CD4-positive, CD25-positive, alpha-beta regulatory T cell (primary cell): ENCODE measurements around the gene TK2. TPM values are rescaled to one million over a fixed set of nuclear protein-coding genes. Genes with fewer than 3 reads are reported as not detected.
A peak's percentile ranks its signal among the peaks of the same experiment; 100 is the strongest.
"Not testable (repeated sequence)": the region's sequence is repeated elsewhere in the genome, so short reads cannot be mapped to it uniquely, and the experiment has no call there.

Experiments used
- ATAC-seq, 2 donors: fragments of 150-1000 bp; cut with Tn5 transposase; one replicate each; pipeline ENCODE4 v1.10.0; 2021; ENCODE audit warnings: low read depth in 2 of 2, moderate number of reproducible peaks in 2 of 2, moderate library complexity in 1 of 2
- DNase-seq, 3 donors: peaks; one replicate each; pipeline versions ENCODE4 v3.0.0 to v3.0.0-alpha.2; 2012 to 2022; ENCODE audit warnings: mixed read lengths in 1 of 3
- H3K27ac ChIP-seq: one replicate; pipeline ENCODE4 v1.7.0; 2013; ENCODE audit warnings: mild to moderate bottlenecking, low read length; ENCODE audit not compliant: insufficient read depth, poor library complexity, severe bottlenecking
- H3K27me3 ChIP-seq: one replicate; pipeline ENCODE4 v1.7.0; 2013; ENCODE audit warnings: low read length; ENCODE audit not compliant: control insufficient read depth, insufficient read depth
- H3K36me3 ChIP-seq: one replicate; pipeline ENCODE4 v1.7.0; 2013; ENCODE audit warnings: mild to moderate bottlenecking, low read length, moderate library complexity; ENCODE audit not compliant: control insufficient read depth, insufficient read depth
- H3K4me1 ChIP-seq: 2 replicates; pipeline ENCODE4 v1.7.0; 2013; ENCODE audit warnings: mild to moderate bottlenecking, low read length; ENCODE audit not compliant: insufficient read depth, control insufficient read depth, poor library complexity, severe bottlenecking
- H3K4me3 ChIP-seq: one replicate; pipeline ENCODE4 v1.7.0; 2013; ENCODE audit warnings: low read depth, mild to moderate bottlenecking, low read length, moderate library complexity
- H3K9me3 ChIP-seq, 2 experiments: 1 replicate in 1 of 2; 2 replicates in 1 of 2; pipeline ENCODE4 v1.7.0; 2013; ENCODE audit warnings: low read length in 2 of 2, mild to moderate bottlenecking in 1 of 2, moderate library complexity in 1 of 2; ENCODE audit not compliant: control insufficient read depth in 2 of 2
- H3K27ac Mint-ChIP-seq, 3 donors: one replicate each; pipeline ENCODE4 v1.8.0; 2020 to 2022; ENCODE audit warnings: mild to moderate bottlenecking in 3 of 3, mixed read lengths in 3 of 3, moderate library complexity in 2 of 3
- H3K27me3 Mint-ChIP-seq: one replicate; pipeline ENCODE4 v1.8.0; 2022; ENCODE audit warnings: mild to moderate bottlenecking, mixed read lengths
- H3K36me3 Mint-ChIP-seq: one replicate; pipeline ENCODE4 v1.8.0; 2020; ENCODE audit warnings: mixed read lengths
- H3K4me1 Mint-ChIP-seq, 4 donors: one replicate each; pipeline ENCODE4 v1.8.0; 2020 to 2022; ENCODE audit warnings: mixed read lengths in 4 of 4, mild to moderate bottlenecking in 1 of 4
- H3K4me3 Mint-ChIP-seq, 4 donors: one replicate each; pipeline ENCODE4 v1.8.0; 2020 to 2022; ENCODE audit warnings: mild to moderate bottlenecking in 4 of 4, mixed read lengths in 4 of 4, moderate library complexity in 3 of 4
- H3K9me3 Mint-ChIP-seq, 7 donors: one replicate each; pipeline ENCODE4 v1.8.0; 2020 to 2022; ENCODE audit warnings: mixed read lengths in 7 of 7, mild to moderate bottlenecking in 3 of 7, moderate library complexity in 2 of 7
- polyA plus RNA-seq, 4 donors: library from polyadenylated mRNA; unstranded; fragments of 300-500 nt; fragmentation: Illumina TruSeq; gene quantifications; one replicate each; pipeline ENCODE4 v1.2.3, GENCODE V29; 2021
- total RNA-seq: library from RNA; stranded (reverse); gene quantifications from one replicate; pipeline ENCODE4 v1.2.3, GENCODE V29; 2022

Gene TK2
- total and polyA plus RNA-seq, 5 donors from 2014 or later, result 5.1 to 8.8 (median 8.2) TPM

DNA sequence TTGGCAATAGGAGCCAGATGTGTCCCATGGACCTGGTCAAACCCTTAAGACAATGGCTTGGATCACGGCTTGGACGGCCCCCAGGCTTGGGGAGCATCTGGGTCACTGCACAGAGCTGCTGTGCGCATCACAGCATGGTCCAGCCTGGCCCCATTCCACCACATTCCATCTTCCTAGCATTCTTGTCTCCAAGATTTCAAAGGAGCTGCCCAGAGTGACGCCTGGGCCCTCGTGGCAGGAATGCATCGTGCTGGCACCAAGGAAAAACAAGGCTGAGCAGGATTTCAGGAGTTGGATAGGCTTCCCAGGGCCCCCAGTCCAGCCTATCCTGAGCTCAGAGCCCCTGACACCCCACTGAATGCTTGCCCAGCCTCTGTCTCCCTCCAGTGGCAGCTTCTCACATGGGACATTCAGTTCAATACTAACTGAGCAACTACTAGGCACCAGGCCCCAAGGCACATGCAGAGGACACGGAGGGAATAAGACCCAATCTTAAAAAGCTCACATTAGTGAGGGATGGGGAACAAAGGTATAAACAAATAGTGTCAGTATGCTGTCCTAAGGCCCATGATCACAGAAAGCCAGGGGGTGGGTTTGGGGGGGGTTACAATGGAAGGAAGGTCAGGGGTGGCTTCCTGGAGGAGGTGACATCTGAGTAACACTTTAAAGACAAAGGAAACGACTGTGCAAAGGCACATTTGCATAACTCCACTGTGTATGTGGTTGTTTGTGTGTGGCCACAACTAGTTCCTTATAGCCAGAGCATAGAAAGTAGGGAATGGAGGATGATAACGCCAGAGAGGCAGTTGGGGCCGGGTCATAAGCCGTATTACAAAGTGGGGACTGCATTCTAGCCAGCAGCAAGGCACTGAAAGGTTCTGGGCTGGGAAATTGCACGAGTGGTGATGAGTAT, 34.1 kb downstream of the TK2 start:
- Histone ChIP-seq H3K36me3 (no peaks in the 10 kb centered on the region), H3K27ac (peak overlapping the region; percentile 89), H3K9me3 (no peaks in the 10 kb centered on the region), H3K27me3 (no peaks in the 10 kb centered on the region), H3K4me1 (peaks cover 49% of the 10 kb centered on the region), H3K4me3 (peak overlapping the region; percentile 42)
- DNase-seq (peak in 1 of 3 donors; percentile 57), ATAC-seq (no peak)
- H3K27ac Mint-ChIP-seq, result peak overlapping the region; percentile 95 to 97 (median 97)
- no peaks in the 10 kb centered on the region for H3K36me3 Mint-ChIP-seq
- no peaks in the 10 kb centered on the region for H3K9me3 Mint-ChIP-seq
- H3K27me3 Mint-ChIP-seq, result no peaks in the 10 kb centered on the region
- H3K4me1 Mint-ChIP-seq, result peaks cover 0 to 73% (median 43%) of the 10 kb centered on the region in 4 donors
- H3K4me3 Mint-ChIP-seq, result peak overlapping the region; percentile 51 to 79 (median 67)

DNA sequence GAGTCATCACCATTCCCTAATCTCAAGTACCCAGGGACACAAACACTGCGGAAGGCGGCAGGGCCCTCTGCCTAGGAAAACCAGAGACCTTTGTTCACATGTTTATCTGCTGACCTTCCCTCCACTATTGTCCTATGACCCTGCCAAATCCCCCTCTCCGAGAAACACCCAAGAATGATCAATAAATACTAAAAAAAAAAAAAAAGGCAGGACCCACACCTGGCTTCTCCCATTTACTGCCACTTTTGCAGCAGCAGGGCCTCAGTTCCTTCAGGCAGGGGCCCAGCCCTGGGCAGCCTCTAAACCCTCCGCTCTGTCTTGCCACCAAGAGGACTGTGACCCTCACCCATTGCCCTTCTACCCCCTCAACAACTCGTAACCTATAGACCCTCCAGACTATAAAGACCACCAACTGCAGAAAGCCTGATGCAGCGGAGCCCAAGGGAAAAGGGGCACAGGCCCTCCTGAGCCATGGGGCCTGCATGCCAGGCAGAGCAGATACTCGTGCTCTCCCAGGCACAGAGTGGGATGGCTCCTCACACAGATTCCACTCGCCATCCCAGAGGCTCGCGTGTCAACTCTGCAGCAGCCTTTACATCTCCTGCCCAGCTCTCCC, 34.8 kb downstream of the TK2 start:
- H3K27me3 Mint-ChIP-seq, ATAC-seq, H3K4me3 ChIP-seq, H3K9me3 Mint-ChIP-seq, H3K36me3 ChIP-seq, H3K9me3 ChIP-seq, H3K36me3 Mint-ChIP-seq, H3K27me3 ChIP-seq, DNase-seq: not testable (repeated sequence)
- Mint-ChIP-seq H3K4me1 (peaks cover 0 to 65% (median 35%) of the 10 kb centered on the region in 4 donors), H3K27ac (peak overlapping the region; percentile 63 to 95 (median 69)), H3K4me3 (peak overlapping the region in 1 of 4 donors; percentile 51)
- Histone ChIP-seq H3K4me1 (peaks cover 42% of the 10 kb centered on the region), H3K27ac (peak overlapping the region; percentile 89)

DNA sequence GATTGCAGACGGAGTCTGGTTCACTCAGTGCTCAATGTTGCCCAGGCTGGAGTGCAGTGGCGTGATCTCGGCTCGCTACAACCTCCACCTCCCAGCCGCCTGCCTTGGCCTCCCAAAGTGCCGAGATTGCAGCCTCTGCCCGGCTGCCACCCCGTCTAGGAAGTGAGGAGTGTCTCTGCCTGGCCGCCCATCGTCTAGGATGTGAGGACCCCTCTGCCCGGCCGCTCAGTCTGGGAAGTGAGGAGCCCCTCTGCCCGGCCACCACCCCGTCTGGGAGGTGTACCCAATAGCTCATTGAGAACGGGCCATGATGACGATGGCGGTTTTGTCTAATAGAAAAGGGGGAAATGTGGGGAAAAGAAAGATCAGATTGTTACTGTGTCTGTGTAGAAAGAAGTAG, 35.5 kb downstream of the TK2 start:
- not testable (repeated sequence) for DNase-seq, ATAC-seq, H3K9me3 ChIP-seq, H3K27me3 ChIP-seq, H3K36me3 Mint-ChIP-seq, H3K27ac Mint-ChIP-seq, H3K27ac ChIP-seq, H3K36me3 ChIP-seq, H3K4me3 Mint-ChIP-seq, H3K27me3 Mint-ChIP-seq, H3K4me3 ChIP-seq, H3K9me3 Mint-ChIP-seq
- H3K4me1 ChIP-seq, result peaks cover 35% of the 10 kb centered on the region
- H3K4me1 Mint-ChIP-seq, result peaks cover 0 to 58% (median 31%) of the 10 kb centered on the region in 4 donors

DNA sequence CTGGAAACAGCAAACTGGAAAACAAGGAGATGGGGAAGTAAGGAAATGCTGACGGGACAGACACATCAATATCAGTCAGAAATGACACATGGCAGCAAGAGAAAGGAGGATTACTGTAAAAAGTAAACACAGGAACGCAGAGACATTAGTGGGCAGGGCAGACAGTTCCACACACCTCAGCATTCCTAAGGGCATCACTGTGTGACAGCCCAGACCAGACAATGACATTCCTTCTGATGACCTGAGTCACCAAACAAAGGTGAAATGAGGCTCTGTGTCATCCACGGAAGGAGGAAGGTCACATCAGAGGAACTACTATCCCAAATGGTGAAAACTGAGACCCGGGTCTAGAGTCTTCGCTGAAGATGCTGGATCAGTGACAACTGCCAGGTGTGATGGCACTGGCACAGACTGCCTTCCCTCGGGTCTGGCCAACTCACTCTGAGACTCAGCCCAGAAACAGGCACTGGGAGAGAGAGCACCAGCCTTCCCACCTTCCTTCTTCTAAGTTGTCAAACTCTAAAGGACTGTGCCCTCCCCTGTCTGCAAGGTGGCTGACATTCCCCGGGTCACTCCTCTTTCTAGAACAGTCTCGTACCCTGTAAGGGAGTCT, 36.7 kb downstream of the TK2 start:
- H3K4me3 ChIP-seq, result no peak overlapping the region
- Mint-ChIP-seq H3K9me3 (no peaks in the 10 kb centered on the region), H3K4me1 (peaks cover 0 to 50% (median 30%) of the 10 kb centered on the region in 4 donors), H3K36me3 (no peaks in the 10 kb centered on the region), H3K27me3 (no peaks in the 10 kb centered on the region), H3K4me3 (no peak overlapping the region), H3K27ac (peak overlapping the region in 2 of 3 donors; percentile 22 to 83)
- DNase-seq (no peak), ATAC-seq (no peak)
- H3K27me3 ChIP-seq, result no peaks in the 10 kb centered on the region
- no peaks in the 10 kb centered on the region for H3K36me3 ChIP-seq
- no peaks in the 10 kb centered on the region for H3K9me3 ChIP-seq
- no peak overlapping the region for H3K27ac ChIP-seq
- peaks cover 29% of the 10 kb centered on the region for H3K4me1 ChIP-seq

DNA sequence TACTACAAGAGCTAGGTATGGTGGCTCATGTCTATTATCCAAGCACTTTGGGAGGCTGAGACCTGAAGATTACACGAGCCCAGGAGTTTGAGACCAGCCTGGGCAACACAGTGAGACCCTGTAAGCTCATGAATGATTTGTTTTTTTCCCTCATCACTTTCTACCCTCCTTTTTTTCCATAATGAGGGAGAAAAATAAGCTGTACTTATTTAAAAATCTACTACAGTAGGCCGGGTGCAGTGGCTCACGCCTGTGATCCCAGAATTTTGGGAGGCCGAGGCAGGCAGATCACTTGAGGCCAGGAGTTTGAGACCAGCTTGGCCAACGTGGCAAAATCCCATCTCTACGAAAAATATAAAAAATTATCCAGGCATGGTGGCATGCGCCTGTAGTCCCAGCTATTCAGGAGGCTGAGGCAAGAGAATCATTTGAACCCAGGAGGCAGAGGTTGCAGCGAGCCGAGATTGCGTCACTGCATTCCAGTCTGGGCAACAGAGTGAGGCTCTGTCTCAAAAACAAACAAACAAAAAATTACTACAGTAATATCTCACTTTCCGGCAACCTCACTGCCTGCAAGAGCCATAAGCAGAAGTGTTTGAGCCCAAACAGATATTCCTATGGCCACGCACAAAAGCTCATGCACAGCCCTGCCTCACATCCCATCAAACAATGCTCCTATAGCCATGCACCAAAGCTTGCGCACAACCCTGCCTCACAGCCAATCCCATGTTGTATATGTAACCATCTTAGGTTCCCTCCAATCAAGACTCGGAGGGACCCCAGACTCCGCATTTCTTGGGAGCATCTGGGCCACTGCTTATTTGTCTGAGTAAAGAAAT, 37.4 kb downstream of the TK2 start:
- no peaks in the 10 kb centered on the region for H3K27me3 ChIP-seq
- Mint-ChIP-seq H3K4me1 (peaks cover 0 to 44% (median 29%) of the 10 kb centered on the region in 4 donors), H3K27me3 (no peaks in the 10 kb centered on the region), H3K27ac (peak overlapping the region; percentile 22 to 83 (median 79)), H3K4me3 (no peak overlapping the region), H3K9me3 (no peaks in the 10 kb centered on the region), H3K36me3 (no peaks in the 10 kb centered on the region)
- peaks cover 26% of the 10 kb centered on the region for H3K4me1 ChIP-seq
- no peak overlapping the region for H3K4me3 ChIP-seq
- no peaks in the 10 kb centered on the region for H3K36me3 ChIP-seq
- DNase-seq (no peak), ATAC-seq (no peak)
- H3K9me3 ChIP-seq, result no peaks in the 10 kb centered on the region
- no peak overlapping the region for H3K27ac ChIP-seq

DNA sequence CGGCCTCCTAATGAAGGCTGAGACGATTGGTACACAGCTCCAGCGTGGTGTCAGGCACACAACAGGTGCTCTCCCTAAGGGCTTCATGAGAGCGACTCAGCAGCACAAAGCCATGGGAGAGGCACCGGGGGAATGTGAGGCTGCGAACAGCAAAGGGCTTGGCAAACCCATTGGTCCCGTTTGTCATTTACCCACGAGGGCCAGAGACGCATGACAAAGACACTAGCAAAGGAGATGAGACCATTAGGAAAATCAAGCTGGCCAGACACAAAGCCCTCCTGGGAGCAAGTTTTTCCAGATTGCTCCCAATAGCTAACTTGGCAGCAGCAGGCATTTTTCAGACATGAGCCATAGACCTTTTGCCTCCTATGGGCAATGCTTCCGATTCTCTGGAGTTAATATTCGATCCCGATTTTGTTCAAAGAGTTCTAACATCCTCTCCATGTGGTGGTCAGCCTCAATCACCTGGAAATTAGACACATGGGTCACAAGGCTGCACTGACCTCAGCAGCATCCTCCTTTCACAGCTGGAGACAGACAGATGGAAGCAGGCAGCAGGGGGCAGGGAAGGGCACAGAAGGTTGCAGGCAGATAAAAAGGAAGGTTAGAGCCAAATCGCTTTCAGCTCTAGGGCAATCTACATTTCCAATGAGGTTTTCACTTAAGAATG, 38.2 kb downstream of the TK2 start:
- H3K4me1 ChIP-seq, result peaks cover 19% of the 10 kb centered on the region
- H3K27ac ChIP-seq, result no peak overlapping the region
- Mint-ChIP-seq H3K27ac (peak overlapping the region; percentile 20 to 79 (median 66)), H3K36me3 (no peaks in the 10 kb centered on the region), H3K9me3 (no peaks in the 10 kb centered on the region), H3K4me3 (peak overlapping the region in 1 of 4 donors; percentile 58), H3K27me3 (no peaks in the 10 kb centered on the region), H3K4me1 (peaks cover 0 to 36% (median 22%) of the 10 kb centered on the region in 4 donors)
- ATAC-seq (no peak), DNase-seq (peak in 1 of 3 donors; percentile 24)
- no peaks in the 10 kb centered on the region for H3K9me3 ChIP-seq
- no peak overlapping the region for H3K4me3 ChIP-seq
- no peaks in the 10 kb centered on the region for H3K27me3 ChIP-seq
- H3K36me3 ChIP-seq, result no peaks in the 10 kb centered on the region
